Endometrium (tissue), 2 donors: ENCODE data around the gene MICAL2.

Experiments
- FAIRE-seq: peaks from 2 replicates; lab custom pipeline; 2012; peaks lifted over from hg19 to GRCh38; lab: Jason Lieb, UNC
- donor health status: control.
- donor health status: control.

Gene MICAL2

DNA sequence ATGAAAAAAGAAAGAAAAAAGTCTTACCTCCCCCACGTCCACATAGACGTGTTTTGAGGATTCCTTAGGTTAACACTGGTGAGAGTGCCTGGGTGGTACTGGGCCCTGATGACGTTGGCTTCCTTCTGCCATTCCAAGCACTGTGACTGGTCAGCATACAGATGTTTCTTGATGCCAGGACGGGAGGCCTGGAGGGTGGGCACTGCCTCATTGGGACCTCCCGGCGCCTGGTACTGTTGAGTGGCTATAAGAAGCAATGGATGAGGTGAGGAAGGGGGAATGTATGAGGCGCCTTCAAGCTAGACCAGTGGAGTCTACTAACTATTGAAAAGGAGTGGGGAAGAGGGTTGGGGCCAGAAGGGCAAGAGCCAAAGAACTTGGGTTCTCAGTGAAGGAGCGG is 45.3 kb downstream of the MICAL2 start:
- no peak for FAIRE-seq

DNA sequence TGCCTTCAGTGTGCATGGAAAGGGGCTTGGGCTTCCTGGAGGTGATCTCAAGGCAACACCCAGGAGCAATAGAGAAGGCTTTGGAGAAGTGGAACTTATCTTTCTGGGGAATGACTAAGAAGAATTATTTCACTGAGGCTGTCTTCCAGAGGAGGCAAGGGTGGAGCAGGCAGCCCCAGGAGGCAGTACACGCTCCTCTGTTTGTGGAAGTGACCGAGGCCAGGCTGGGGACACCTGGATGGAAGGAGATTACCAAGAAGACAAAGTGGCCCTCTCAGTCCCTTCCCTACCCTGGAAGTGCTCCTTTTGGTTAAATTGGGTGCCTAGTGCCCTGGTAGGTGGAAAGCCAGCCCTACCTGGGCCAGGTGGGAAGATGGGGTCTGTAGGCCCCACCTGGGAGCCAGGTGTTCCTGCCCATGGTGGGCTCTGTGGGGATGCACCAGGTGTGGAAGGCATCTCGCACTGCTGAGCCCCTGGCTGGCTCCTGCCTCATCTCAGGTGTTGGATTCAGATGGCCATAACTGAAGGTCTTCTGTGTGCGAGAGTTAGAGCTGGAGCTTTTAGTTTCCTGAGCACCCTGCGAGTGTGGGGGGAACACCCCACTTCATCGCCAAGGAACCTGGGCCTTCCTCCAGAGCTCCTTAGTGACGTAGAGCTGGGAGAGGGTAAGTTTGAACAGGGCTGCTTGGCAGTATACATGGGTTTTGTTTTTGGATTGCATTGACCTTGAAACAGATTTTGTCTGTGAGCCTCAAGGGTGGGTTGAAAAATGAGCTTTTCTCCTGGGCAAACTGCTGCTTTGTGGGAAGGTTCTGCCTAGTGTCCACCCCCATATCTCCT is 46.1 kb downstream of the MICAL2 start:
- FAIRE-seq: no peak

DNA sequence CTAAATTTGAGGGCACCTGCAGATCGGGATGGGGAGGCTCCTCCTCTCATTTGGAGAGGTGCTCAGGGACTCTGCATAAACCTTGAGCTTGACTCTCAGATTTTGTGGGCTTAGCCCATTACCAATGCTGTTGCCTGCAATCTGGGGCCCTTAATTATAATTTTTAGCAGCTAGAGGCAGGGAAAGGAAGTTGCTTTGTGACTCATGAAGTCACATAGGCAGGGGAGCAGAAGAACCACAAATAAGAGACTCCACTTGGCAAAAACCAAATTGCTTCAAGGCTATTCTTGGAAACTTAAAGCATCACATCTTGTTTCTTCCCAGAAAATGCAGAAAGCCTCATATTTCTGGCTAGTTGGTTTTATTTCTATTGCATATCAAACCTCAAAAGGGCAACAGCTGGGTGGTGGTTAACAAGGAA is 46.9 kb downstream of the MICAL2 start:
- no peak for FAIRE-seq

DNA sequence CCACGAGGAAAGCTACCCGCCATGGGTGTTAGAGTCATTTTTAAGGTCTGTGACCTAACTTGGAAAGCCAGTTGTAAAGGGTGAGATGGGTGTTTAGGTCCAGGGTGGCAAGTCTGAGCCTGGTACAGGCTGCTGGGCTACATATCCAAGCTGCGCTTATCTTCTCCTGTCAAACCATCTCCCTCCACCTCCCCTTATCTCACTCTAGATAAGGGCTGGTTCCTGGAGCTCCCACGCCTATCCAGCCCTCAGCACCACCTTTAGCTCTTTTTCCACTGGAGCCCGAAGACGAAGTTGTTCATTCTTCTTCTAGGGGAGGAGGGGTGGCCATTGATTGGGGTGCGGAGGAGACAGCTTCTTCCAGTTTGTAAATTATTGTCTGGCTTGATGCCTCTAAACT is 48.5 kb downstream of the MICAL2 start:
- FAIRE-seq: no peak

DNA sequence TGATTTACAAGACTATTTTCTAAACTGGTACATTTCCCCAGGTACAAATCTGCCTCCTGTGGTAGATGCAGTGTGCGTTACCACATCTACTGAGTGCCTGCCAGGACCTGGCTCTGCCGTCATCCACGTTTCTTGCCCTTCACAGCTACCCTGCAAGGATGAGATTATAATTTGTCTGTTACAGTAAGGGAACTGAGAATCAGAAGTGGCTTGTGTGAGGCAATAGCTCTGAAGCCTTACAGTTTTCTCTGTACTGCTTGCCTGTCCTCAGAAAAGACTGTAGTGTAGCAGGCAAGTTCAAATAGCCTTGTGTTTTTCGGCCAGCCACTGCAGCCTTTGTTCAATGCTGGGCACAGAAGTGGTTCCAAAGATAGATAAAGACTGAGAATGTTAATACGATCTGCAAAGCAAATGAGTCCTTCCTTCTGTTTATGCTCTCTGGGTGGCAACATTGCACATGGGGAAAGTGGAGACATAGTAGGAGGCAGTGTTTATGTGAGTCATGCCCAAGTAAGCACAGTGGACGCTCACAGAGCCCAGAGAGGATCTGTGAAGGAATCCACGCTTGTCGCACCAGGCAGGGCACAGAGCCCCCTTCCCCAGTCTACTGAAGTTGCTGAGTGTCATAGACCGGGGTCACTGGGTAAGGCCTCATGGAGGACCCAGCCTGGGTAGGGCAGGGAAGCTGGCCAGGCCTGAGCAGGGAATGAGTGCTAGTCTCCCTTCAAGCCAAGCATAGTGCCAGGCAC is 49.1 kb downstream of the MICAL2 start:
- FAIRE-seq: no peak

DNA sequence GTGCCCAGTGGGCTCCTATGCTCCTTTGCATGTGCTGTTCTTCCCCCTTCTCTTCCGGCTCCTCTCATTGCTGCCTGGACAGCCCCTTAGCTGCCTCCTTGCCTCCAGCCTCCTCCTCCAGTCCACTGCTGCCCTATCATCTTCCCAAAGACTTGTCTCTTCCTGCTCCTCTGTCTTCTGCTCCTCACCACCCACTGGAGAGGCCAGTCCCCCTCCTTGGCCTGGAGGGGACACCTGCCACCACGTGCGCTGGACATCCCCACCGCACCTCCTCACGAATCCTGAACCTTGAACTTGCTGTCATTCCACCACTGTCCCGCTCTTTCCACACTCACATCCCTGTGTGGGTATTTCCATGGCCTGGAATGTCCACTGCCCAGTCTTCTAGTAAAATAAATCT is 49.8 kb downstream of the MICAL2 start:
- no peak for FAIRE-seq

DNA sequence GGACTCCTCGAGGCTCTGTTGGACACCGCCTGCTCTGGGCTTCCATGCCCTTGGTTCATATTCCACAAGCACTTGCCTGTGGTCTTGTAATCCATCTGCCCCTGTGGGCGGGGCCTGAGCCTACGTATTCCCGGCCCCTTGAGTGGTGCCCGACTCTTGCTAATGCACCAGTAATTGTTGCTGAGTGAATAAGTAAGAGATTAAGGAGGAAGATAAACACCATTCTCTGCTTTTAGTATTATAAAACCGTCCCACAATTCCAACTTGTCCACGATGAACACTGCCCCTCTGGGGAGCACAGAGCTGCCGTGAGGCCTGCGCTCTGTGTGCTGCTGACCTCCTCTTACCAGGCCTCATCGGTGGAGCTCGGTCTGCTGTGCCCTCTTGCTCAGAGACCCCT is 50.3 kb downstream of the MICAL2 start:
- FAIRE-seq: no peak

DNA sequence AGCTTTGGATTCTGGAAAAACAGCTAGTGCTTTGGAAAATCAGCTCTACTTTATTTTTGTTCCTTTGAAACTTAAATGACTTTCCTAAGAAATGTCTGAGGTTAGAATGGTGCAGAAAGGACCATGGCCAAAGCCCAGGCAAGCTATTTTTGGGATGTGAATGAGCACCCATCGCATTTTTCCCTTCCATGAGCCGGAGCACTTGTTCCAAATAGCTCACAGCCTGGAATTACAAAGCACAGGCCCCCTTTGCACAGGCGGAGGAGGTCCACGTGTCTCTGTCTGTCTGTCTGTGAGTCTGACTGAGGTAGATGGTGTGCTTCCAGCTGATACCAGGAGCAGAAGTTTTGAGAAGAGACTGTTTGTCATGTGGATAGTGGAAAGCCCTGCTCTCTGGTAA is 50.7 kb downstream of the MICAL2 start:
- no peak for FAIRE-seq

DNA sequence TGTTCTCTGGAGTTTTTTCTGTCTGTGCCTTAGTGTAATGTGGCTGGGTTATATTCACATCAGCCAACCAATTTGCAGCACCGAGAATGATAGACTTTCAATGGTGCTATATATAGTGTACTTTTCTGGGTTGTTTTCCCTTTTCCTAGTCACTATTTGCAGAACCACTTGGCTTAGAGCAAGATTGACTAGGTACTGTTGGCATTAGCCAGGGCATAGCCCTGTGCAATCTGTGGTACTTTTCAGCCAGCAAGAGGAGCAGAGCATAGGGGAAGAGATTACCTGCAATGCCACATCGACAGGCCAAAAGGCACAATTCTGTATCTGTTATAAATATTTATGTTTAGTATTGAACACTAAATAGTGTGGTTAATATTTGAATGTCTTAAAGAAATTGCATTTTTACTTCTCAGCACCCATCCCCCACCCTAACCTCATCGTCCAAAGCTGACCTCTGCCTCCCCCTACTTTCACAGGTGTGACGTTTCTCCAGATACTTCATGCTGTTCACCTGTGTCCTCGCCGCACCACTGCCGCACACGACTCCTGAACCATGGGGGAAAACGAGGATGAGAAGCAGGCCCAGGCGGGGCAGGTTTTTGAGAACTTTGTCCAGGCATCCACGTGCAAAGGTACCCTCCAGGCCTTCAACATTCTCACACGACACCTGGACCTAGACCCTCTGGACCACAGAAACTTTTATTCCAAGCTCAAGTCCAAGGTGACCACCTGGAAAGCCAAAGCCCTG is 51.4 kb downstream of the MICAL2 start:
- FAIRE-seq: no peak

DNA sequence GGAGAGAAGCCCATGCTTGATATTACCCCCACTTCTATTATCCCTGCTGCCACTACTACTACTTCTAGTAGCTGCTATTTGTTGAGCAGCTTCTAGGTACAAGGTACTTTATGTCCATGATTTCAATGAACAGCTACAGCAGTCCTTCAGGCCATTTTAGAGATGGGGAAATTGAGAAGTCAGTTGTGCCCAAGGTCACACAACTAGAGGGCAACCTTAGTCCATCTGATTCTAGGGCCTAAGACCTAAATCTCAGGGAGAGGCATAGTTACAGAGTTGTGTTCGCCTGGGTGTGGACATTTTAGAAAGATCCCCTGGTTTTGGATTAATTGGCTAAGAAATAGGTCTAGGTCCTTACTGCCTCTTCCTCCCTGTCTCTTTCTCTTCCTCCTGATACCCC is 52.3 kb downstream of the MICAL2 start:
- FAIRE-seq: no peak

DNA sequence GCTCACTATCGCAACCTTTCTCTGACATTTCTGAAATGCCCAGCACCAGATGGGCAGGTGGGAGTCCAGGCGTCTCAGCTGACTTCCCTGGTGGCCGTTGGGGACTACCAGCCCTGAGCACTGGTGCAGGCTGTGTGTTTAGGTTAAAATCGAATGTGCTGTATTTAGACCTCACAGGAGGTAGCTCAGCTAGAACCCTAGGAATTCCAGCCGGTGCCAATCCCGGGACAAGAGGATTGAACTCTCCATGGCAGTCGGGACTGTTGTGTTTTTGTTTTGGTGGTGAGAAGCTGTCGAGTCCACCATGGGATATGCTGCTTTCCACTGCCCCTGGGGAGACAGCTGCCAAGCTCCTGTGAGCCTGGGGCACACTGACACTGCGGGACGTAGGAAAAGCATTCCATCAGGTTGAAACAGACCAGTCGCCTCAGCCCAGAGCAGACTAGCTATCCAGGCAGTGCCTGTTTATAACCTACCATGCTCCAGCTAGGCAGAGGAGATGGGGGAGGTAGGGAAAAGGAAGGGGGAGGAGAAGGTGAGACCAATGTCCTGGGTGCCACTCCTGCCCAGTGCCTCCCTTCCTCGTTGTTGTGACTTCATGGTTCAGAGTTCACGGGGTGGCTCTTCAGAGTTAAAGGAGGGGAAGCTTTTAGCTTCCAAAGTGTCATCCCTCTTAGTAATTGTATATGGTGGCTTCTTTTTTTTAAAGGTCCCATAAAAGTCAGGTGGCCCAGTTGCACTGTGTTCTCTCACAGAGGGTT is 53.0 kb downstream of the MICAL2 start:
- FAIRE-seq: no peak

DNA sequence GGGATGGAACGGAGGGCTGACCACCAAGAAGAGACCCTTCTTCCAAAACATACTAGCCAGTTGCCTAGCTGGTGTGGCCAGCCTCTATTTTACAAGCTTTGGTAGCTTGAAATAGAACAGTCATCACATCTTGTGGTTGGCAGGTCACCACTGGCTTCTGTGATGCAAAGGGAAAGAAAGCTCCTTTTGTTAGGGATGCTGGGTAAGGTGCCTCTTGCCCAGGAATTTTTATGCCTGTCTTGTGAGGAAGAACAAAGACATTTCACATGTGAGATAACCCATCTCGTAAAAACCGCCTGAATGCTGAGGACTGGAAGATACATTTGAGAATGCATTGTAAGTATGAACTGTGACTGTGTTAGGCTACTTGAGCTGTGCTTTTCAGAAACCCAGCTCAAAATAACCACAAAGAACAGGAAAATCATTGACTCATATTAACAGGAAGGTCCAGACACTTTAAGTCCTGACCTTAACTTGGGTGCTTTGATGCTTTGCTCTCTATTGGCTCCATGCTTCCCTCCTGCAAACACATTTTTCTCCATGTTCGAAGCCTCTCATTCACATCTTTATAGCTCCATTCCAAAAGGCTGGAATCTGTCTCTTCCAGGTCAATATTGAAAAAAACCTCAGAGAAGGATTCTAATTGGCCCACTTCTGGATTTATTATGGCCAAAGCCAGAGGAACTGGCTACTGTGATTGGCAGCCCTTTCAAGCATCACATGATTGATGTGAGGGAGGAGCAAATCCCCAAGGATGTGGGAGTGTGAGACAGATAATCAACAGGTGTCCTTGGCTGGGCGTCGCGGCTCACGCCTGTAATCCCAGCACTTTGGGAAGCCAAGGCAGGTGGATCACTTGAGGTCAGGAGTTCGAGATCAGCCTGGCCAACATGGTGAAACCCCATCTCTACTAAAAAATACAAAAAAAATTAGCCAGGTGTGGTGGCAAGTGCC is 53.9 kb downstream of the MICAL2 start:
- no peak for FAIRE-seq

DNA sequence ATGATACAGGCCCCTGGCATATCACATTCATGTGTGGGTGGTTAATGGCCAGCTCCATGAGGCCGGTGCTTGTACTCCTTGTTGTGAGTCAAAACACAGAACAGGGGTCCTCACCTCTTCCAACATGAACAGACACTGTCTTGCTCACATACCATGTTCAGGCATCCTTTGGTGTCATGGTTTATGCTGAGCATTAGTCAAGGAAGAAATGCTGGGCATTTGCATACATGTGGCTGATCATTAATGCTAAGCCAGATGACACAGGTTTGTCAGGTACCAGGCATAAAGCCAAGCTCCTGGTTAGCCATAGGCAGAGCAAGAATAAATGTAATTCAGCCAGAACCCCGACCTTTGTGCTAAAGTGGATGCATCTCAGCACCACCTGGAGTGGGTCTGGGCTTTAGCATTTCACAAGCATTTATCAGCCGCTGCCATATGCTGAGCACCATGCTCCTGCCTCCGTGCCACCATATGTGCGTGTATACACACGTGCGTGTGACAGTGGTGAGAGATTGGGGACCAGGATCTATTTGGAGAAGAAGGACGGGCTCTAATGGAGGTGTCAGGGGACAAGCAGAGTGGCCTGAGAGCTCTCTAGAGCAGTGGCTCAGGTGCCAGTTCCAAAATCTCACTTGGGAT is 55.0 kb downstream of the MICAL2 start:
- FAIRE-seq: no peak

DNA sequence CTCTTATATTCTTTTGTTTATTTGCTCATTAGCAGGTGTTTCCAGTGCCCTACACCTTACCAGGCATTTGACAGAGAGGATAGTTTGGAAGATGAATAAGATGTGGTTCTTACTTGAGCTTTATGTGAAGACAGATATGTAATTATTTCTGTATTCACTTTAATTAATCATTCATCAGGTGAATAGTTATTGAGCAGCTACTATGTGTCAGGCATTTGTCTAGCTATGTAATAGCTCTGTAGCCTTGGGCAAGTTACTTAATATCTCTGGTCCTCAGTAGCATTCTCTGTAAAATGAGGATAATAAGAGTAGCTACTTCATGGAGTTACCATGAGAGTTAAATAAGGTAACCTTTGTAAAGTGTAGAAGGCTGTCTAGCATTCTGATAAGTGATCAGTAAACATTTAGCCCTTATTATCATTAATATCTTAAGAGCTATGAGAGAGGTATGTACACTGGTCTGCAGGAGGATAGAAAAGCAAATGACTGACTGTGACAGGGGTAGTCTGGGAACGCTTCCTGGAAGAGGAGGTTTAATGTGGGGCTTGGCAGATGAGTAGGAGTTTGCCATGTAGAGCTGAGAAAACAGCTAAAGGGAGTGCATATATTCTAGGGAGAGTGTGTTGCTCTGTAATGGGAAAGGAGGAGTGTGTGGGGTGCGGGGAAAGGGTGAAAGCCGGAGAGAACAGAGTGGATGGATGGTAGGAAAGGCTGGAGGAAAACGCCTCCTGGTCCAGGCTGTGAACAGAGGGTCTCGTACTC is 56.1 kb downstream of the MICAL2 start:
- no peak for FAIRE-seq

DNA sequence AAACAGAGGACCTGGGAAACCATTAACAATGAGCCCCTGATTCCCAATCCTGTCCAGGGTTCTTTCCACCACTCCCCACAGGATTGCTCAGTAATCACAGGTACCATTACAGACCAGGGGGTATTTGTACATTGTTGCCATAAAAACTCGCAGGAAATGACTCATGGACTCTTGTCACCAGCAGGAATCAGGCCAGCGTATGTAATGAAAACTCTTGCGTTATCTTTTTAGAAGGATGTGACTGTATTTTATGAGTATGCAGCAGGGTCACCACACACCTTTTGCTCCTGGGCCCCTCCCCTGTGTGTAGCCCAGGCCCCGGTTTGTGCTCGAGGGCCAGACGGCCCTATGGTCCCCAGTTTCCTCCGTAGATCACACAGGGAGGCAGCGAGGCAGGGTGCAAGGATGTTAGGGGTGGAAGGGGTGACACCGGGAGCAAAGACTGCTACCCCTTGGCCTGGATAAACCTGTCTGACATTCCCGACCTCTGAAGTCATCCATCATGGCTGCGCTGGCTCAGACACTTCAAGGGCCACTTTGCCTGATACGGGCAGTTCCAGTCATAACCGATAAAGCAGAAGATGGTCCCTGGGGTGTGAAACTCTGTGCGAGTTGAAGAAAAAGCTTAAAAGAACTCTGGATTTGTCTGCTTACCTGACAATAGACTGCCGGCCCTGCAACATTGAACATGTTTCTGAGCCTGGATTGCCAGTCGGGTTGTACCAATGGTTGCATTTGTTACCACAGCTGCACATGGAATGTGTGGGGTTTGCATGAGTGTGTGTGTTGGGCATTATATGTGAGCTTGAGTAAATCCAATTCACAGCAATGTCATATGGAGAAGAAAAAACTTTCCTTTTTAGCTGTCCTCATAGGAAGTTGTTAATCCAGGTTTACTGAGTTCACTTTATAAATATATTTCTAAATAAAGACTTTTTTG is 56.9 kb downstream of the MICAL2 start:
- FAIRE-seq: no peak

DNA sequence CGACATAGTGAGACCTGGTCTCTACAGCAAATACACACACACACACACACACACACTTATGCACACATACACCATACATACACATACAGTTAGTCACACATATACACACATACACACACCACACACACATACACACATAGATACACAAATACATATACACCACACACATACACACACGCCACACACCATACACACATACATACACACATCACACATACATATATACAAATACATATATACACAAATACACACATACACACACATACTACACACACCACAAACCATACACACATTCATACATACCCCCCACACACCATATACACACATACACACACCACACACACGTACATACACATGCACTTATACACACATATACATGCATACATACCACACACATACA is 57.7 kb downstream of the MICAL2 start:
- FAIRE-seq: no peak

DNA sequence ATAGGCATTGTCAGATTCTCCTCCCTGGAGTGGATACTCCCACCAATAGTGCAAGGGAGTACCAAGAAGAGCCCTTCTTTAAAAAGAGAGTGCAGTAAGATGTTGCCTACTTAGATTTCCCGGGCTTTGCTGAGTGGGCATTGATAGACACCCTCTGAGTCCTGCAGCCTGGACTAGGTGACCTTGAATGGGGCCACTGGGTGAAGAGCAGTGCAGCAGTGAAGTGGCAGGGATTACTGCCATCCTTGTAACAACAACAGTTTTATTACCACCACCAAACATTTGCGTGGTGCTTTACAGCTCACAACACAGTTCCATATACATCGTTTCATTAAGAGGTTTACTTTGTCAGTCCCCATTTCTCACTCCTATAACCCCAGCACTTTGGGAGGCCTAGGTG is 59.4 kb downstream of the MICAL2 start:
- no peak for FAIRE-seq

DNA sequence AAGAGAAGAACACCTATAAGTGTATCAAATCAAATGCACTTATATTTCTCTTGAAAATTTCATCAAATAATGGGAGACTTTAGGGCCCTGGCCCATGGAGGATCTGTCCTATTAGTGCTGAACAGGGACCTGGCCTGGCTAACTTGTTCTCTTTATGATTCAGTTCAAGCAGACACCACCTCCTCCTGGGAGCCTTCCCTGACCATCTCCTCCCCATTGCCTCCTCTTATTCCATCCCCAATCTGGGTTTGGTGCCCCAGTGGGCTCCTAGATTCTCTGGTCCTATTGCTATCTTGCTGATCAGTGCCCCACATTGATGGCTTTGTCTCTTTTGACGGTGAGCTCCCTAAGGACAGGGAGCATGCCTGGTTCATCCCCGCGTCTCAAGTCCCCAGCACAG is 60.1 kb downstream of the MICAL2 start:
- no peak for FAIRE-seq

DNA sequence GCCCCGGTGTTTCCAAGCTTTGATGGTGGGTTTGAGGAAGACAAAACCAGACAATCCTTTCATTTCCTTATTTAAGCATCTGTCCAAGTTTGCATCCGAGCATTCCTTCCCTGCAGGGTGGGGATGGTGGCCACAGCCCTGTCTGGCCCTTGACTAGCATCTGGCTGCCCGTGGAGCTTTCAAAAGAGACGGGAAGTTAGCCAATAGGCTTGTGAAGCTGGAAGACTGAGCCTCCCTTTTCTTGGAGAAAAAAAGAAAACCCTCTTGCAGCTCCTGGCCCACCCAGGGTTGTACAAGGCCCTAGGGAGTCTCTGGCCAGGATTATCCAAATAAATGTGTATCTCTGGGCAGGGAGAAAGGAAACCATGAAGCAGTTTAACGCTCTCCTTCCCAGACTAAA is 60.6 kb downstream of the MICAL2 start:
- FAIRE-seq: no peak
